Fibroblast of upper back skin (primary cell): ENCODE results near the gene CD6.

Experiments
- DNase-seq: peaks from one replicate; pipeline ENCODE4 v3.0.0-alpha.2; 2013

CD6 gene

GRCh38 chr11:60936467-60937143 lies 34.9 kb upstream of the CD6 start:
- DNase-seq: no peak

GRCh38 chr11:60937144-60937527 lies 34.3 kb upstream of the CD6 start:
- DNase-seq: no peak

- DNase-seq: no peak
Observed at GRCh38 chr11:60937811-60938210, 33.7 kb upstream of the CD6 start.

GRCh38 chr11:60938500-60938899 lies 33.0 kb upstream of the CD6 start:
- no peak for DNase-seq

- DNase-seq: no peak
Observed at GRCh38 chr11:60939301-60939700, 32.2 kb upstream of the CD6 start.

GRCh38 chr11:60939855-60940254 lies 31.6 kb upstream of the CD6 start:
- no peak for DNase-seq

GRCh38 chr11:60941371-60942119 lies 29.9 kb upstream of the CD6 start:
- DNase-seq: no peak

GRCh38 chr11:60942219-60942618 lies 29.3 kb upstream of the CD6 start:
- no peak for DNase-seq

- DNase-seq: no peak
Observed at GRCh38 chr11:60942970-60943565, 28.4 kb upstream of the CD6 start.

- DNase-seq: no peak
Observed at GRCh38 chr11:60944490-60945294, 26.8 kb upstream of the CD6 start.

- no peak for DNase-seq
Observed at GRCh38 chr11:60945295-60945667, 26.2 kb upstream of the CD6 start.

- DNase-seq: no peak
Observed at GRCh38 chr11:60946601-60947264, 24.7 kb upstream of the CD6 start.

- DNase-seq: no peak
Observed at GRCh38 chr11:60947700-60948099, 23.8 kb upstream of the CD6 start.

GRCh38 chr11:60948250-60948649 lies 23.2 kb upstream of the CD6 start:
- DNase-seq: no peak

- no peak for DNase-seq
Observed at GRCh38 chr11:60950024-60950423, 21.5 kb upstream of the CD6 start.

- DNase-seq: no peak
Observed at GRCh38 chr11:60950933-60951605, 20.4 kb upstream of the CD6 start.

- no peak for DNase-seq
Observed at GRCh38 chr11:60951606-60951903, 19.9 kb upstream of the CD6 start.

- DNase-seq: peak; percentile 34
Observed at GRCh38 chr11:60951904-60952741, 19.4 kb upstream of the CD6 start, which contains the start of gene SLC15A3. TSS of gene SLC15A3 (minus strand) at chr11:60952176. CDS start at chr11:60951551, 625 bp downstream.

- no peak for DNase-seq
Observed at GRCh38 chr11:60952742-60953170, 18.7 kb upstream of the CD6 start.

- DNase-seq: no peak
Observed at GRCh38 chr11:60953781-60954180, 17.7 kb upstream of the CD6 start.

GRCh38 chr11:60954421-60954820 lies 17.1 kb upstream of the CD6 start:
- DNase-seq: no peak
